WTC11 (cell line): Measurements from ENCODE around the gene GCAT. TPM values are rescaled to one million over a fixed set of nuclear protein-coding genes. Genes with fewer than 3 reads are reported as not detected.

Experiments used
- ATAC-seq: fragments of 200-7000 bp; cut with Tn5 transposase; 2 replicates; pipeline ENCODE4 v1.10.0; 2021; ENCODE audit warnings: mild to moderate bottlenecking, moderate library complexity
- CTCF ChIA-PET: fragments of 300-600 bp; sonication (Branson Sonifier 250); formaldehyde crosslinking; loops from one replicate; lab custom pipeline; 2021; ENCODE audit warnings: antibody characterized with exemption; lab: Charles Lee
- POLR2A ChIA-PET: fragments of 350-600 bp; sonication (Branson Sonifier 250); formaldehyde crosslinking; loops from one replicate; lab custom pipeline; 2021; ENCODE audit warnings: antibody characterized with exemption; lab: Charles Lee
- DNase-seq: peaks from one replicate; pipeline ENCODE4 v3.0.0; 2021; ENCODE audit warnings: low spot score
- H3K27ac Mint-ChIP-seq: 2 replicates; pipeline ENCODE4 v1.8.0; 2021; ENCODE audit warnings: mixed read lengths
- H3K27me3 Mint-ChIP-seq: 2 replicates; pipeline ENCODE4 v1.8.0; 2021; ENCODE audit warnings: low read depth, mild to moderate bottlenecking, moderate library complexity, mixed read lengths
- H3K36me3 Mint-ChIP-seq: 2 replicates; pipeline ENCODE4 v1.8.0; 2021; ENCODE audit warnings: mixed read lengths
- H3K4me1 Mint-ChIP-seq: 2 replicates; pipeline ENCODE4 v1.8.0; 2022; ENCODE audit warnings: mixed read lengths
- H3K4me3 Mint-ChIP-seq: 2 replicates; pipeline ENCODE4 v1.8.0; 2021; ENCODE audit warnings: mild to moderate bottlenecking, moderate library complexity, mixed read lengths
- H3K9me3 Mint-ChIP-seq: 2 replicates; pipeline ENCODE4 v1.8.0; 2021; ENCODE audit warnings: mixed read lengths
- ATF1 ChIP-seq: sonication (generic); formaldehyde crosslinking; IDR thresholded peaks from 2 replicates; pipeline ENCODE4 v1.8.1; 2023; ENCODE audit warnings: mild to moderate bottlenecking, moderate library complexity, missing genetic modification reagents
- CREB1 ChIP-seq: sonication (generic); formaldehyde crosslinking; IDR thresholded peaks from 2 replicates; pipeline ENCODE4 v1.8.0; 2023; ENCODE audit warnings: mild to moderate bottlenecking, missing genetic modification reagents
- FOXJ3 ChIP-seq: sonication (generic); formaldehyde crosslinking; IDR thresholded peaks from 2 replicates; pipeline ENCODE4 v1.9.0; 2021; ENCODE audit warnings: missing genetic modification reagents, mild to moderate bottlenecking, borderline replicate concordance
- FOXP1 ChIP-seq: sonication (generic); formaldehyde crosslinking; IDR thresholded peaks from 2 replicates; pipeline ENCODE4 v1.8.0; 2022; ENCODE audit warnings: missing genetic modification reagents, mild to moderate bottlenecking, moderate library complexity, borderline replicate concordance
- GABPB1 ChIP-seq: sonication (generic); formaldehyde crosslinking; IDR thresholded peaks from 2 replicates; pipeline ENCODE4 v1.8.1; 2023; ENCODE audit warnings: mild to moderate bottlenecking, missing genetic modification reagents
- MYBL2 ChIP-seq: sonication (generic); formaldehyde crosslinking; IDR thresholded peaks from 2 replicates; pipeline ENCODE4 v1.8.1; 2023; ENCODE audit warnings: mild to moderate bottlenecking, moderate library complexity, missing genetic modification reagents
- NFYB ChIP-seq: sonication (generic); formaldehyde crosslinking; conservative IDR thresholded peaks from 2 replicates; pipeline ENCODE4 v1.8.0; 2022; ENCODE audit warnings: low read depth, missing genetic modification reagents
- SMAD4 ChIP-seq: sonication (generic); formaldehyde crosslinking; IDR thresholded peaks from 2 replicates; pipeline ENCODE4 v1.8.0; 2022; ENCODE audit warnings: mild to moderate bottlenecking, missing genetic modification reagents
- ZBTB21 ChIP-seq: sonication (generic); formaldehyde crosslinking; IDR thresholded peaks from 2 replicates; pipeline ENCODE4 v1.8.1; 2023; ENCODE audit warnings: mild to moderate bottlenecking, missing genetic modification reagents, borderline replicate concordance
- ZNF138 ChIP-seq: sonication (generic); formaldehyde crosslinking; conservative IDR thresholded peaks from 2 replicates; pipeline ENCODE4 v1.8.1; 2022; ENCODE audit warnings: mild to moderate bottlenecking, moderate library complexity, missing genetic modification reagents
- ZNF423 ChIP-seq: fragments of 250-450 bp; sonication (Bioruptor Pico); IDR thresholded peaks from 2 replicates; pipeline ENCODE4 v2.1.2; 2022; ENCODE audit warnings: mild to moderate bottlenecking, moderate library complexity
- ZNF671 ChIP-seq: fragments of 250-450 bp; sonication (Bioruptor Pico); IDR thresholded peaks from 2 replicates; pipeline ENCODE4 v1.8.0; 2021; ENCODE audit warnings: mild to moderate bottlenecking
- total RNA-seq: library from RNA; stranded (reverse); gene quantifications from 3 replicates; pipeline ENCODE4 v1.2.3, GENCODE V29; 2021
- TF ChIP-seq, protein P1 (sequence below): sonication (generic); formaldehyde crosslinking; IDR thresholded peaks from 2 replicates; pipeline ENCODE4 v1.8.1; 2022; ENCODE audit warnings: mild to moderate bottlenecking, missing genetic modification reagents, moderate library complexity, borderline replicate concordance
- TF ChIP-seq, protein P2 (sequence below): sonication (generic); formaldehyde crosslinking; IDR thresholded peaks from 2 replicates; pipeline ENCODE4 v1.8.1; 2023; ENCODE audit warnings: mild to moderate bottlenecking, moderate library complexity, missing genetic modification reagents
- TF ChIP-seq, protein P3 (sequence below): sonication (generic); formaldehyde crosslinking; conservative IDR thresholded peaks from 2 replicates; pipeline ENCODE4 v1.8.1; 2022; ENCODE audit warnings: mild to moderate bottlenecking, missing genetic modification reagents
- TF ChIP-seq, protein P4 (sequence below): sonication (generic); formaldehyde crosslinking; IDR thresholded peaks from 2 replicates; pipeline ENCODE4 v1.8.0; 2022; ENCODE audit warnings: mild to moderate bottlenecking, missing genetic modification reagents
- TF ChIP-seq, protein P5 (sequence below): fragments of 250-450 bp; sonication (Bioruptor Pico); IDR thresholded peaks from 2 replicates; pipeline ENCODE4 v1.8.0; 2021; ENCODE audit warnings: mild to moderate bottlenecking
- TF ChIP-seq, protein P6 (sequence below): sonication (generic); formaldehyde crosslinking; IDR thresholded peaks from 2 replicates; pipeline ENCODE4 v1.8.1; 2023; ENCODE audit warnings: mild to moderate bottlenecking, missing genetic modification reagents, borderline replicate concordance

Gene GCAT
- total RNA-seq, 1 experiment from 2014 or later: 33.0 TPM

DNA sequence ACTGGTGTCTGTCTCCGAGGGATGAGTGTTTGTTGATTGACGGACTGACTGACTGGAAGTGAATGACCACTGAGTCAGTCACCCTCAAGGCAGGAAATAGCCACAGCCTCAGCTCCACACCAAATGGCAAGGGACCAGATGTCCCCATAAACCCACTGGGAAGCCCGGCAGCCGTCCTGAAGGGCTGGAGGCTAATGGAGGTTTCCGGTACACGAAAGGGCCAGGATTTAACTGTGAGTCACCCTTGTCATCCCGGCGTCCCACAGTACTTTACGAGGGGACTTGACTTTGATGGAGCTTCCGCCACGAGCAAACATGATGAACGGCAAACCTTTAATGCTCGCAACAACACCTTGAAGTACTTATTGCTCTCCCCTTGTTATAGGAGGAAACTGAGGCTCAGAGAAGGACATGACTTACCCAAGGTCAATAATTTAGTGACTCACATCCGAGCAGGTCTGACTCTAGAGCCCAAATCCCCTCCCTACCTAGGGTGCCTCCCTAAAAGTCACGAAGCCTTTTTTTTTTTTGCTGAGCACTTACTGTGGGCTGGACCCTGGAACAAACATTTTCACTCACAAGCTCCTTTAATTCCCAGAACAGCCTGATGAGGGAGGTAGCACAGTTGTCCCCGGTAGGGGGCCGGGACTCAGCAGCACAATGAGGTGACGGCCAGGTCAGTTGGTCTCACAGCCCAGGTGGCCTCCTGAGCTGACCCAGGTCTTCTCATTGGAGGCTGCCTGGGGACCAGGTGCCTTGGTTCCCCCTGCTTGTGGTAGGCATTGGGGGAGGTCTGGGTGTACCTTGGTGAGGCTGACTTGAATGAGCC lies 25.2 kb upstream of the GCAT start:
- Mint-ChIP-seq H3K27me3 (peaks cover 61% of the 10 kb centered on the region), H3K36me3 (peaks cover 4% of the 10 kb centered on the region), H3K4me1 (0 out of 2 replicates have a peak, but pooled peaks cover 9% of the 10 kb centered on the region), H3K9me3 (peaks cover 3% of the 10 kb centered on the region), H3K27ac (no peak overlapping the region), H3K4me3 (no peak overlapping the region)
- no peak for TF ChIP-seq FOXP1 (CRISPR knock-in tag)
- DNase-seq: no peak
- no peak for ATAC-seq
- ChIA-PET POLR2A (no interaction called here), CTCF (interaction anchor here (1.0 to 3.0 kb wide), 7 partner anchors 9 to 149 kb away, joined by 4 to 25 read pairs (median 11); partner anchors contain the start of gene GCAT)

DNA sequence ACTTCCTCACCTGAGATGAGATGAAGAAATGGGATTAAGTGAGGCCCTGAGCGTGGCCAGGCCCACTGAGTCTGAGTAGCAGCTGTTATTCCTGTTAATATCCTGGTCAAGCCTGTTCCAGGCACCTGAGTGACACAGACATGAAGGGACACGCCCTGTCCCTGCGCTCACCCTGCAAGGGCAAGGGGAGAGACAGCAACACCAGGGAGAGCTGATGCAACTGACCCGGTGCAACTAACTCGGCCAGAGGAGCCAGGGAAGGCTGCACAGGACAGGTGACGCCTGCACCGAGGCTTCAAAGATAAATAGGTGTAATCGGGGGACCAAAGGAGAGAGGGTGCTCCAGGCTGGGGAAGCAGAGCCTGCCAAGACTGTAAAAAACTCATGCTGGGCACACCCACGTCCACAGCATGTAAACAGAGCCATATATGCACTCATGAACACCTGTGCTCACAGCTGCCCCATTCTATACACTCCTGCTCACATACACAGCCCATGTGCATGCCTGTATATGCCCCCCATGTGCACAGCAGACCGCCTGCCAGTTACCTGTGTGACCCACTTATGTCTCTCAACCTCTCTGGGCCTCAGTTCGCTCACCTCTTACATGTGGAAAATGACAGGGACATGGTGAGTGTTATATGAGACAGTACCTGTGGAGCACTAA lies 22.8 kb upstream of the GCAT start:
- Mint-ChIP-seq H3K27ac (no peak overlapping the region), H3K27me3 (peaks cover 58% of the 10 kb centered on the region), H3K9me3 (peaks cover 3% of the 10 kb centered on the region), H3K4me3 (no peak overlapping the region), H3K36me3 (peaks cover 4% of the 10 kb centered on the region), H3K4me1 (0 out of 2 replicates have a peak, but pooled peaks cover 2% of the 10 kb centered on the region)
- ChIA-PET POLR2A (no interaction called here), CTCF (no interaction called here)
- ATAC-seq: no peak
- TF ChIP-seq, protein P1, sequence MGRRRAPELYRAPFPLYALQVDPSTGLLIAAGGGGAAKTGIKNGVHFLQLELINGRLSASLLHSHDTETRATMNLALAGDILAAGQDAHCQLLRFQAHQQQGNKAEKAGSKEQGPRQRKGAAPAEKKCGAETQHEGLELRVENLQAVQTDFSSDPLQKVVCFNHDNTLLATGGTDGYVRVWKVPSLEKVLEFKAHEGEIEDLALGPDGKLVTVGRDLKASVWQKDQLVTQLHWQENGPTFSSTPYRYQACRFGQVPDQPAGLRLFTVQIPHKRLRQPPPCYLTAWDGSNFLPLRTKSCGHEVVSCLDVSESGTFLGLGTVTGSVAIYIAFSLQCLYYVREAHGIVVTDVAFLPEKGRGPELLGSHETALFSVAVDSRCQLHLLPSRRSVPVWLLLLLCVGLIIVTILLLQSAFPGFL (CRISPR knock-in tag): no peak
- TF ChIP-seq, protein P2, sequence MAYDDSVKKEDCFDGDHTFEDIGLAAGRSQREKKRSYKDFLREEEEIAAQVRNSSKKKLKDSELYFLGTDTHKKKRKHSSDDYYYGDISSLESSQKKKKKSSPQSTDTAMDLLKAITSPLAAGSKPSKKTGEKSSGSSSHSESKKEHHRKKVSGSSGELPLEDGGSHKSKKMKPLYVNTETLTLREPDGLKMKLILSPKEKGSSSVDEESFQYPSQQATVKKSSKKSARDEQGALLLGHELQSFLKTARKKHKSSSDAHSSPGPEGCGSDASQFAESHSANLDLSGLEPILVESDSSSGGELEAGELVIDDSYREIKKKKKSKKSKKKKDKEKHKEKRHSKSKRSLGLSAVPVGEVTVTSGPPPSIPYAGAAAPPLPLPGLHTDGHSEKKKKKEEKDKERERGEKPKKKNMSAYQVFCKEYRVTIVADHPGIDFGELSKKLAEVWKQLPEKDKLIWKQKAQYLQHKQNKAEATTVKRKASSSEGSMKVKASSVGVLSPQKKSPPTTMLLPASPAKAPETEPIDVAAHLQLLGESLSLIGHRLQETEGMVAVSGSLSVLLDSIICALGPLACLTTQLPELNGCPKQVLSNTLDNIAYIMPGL (CRISPR knock-in tag): no peak
- TF ChIP-seq ZBTB21 (CRISPR knock-in tag) (no peak), GABPB1 (CRISPR knock-in tag) (peak; percentile 99)
- DNase-seq: no peak

DNA sequence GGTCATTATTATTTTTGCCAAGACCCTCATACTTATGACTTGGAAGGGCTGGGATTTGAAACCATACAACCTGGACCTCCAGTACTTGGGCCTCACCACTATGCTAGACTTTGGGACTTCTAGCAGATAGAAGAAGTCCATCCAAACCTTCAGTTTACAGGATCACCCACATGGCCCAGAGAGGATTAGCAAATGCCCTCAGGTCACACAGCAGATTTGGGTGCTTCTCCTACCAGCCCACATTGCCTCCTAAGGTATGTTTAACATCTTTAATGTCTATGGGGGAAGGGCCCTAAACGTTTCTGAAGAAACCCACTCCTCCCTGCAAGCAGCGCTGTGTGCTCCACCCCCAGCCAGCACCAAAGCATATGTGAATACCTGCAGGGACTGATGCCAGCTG lies 17.5 kb upstream of the GCAT start:
- Mint-ChIP-seq H3K4me1 (no peaks in the 10 kb centered on the region), H3K9me3 (peaks cover 3% of the 10 kb centered on the region), H3K4me3 (no peak overlapping the region), H3K27me3 (peaks cover 48% of the 10 kb centered on the region), H3K27ac (no peak overlapping the region), H3K36me3 (peaks cover 4% of the 10 kb centered on the region)
- DNase-seq (no peak), ATAC-seq (no peak)
- ChIA-PET POLR2A (no interaction called here), CTCF (no interaction called here)
- TF ChIP-seq, protein P3, sequence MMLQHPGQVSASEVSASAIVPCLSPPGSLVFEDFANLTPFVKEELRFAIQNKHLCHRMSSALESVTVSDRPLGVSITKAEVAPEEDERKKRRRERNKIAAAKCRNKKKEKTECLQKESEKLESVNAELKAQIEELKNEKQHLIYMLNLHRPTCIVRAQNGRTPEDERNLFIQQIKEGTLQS (CRISPR knock-in tag): no peak
- TF ChIP-seq, protein P4, sequence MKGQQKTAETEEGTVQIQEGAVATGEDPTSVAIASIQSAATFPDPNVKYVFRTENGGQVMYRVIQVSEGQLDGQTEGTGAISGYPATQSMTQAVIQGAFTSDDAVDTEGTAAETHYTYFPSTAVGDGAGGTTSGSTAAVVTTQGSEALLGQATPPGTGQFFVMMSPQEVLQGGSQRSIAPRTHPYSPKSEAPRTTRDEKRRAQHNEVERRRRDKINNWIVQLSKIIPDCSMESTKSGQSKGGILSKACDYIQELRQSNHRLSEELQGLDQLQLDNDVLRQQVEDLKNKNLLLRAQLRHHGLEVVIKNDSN (CRISPR knock-in tag): no peak
- TF ChIP-seq, protein P5, sequence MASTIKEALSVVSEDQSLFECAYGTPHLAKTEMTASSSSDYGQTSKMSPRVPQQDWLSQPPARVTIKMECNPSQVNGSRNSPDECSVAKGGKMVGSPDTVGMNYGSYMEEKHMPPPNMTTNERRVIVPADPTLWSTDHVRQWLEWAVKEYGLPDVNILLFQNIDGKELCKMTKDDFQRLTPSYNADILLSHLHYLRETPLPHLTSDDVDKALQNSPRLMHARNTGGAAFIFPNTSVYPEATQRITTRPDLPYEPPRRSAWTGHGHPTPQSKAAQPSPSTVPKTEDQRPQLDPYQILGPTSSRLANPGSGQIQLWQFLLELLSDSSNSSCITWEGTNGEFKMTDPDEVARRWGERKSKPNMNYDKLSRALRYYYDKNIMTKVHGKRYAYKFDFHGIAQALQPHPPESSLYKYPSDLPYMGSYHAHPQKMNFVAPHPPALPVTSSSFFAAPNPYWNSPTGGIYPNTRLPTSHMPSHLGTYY (CRISPR knock-in tag): no peak
- no peak for TF ChIP-seq NFYB (CRISPR knock-in tag)
- no peak for TF ChIP-seq ZNF423 (CRISPR knock-in tag)
- TF ChIP-seq, protein P6, sequence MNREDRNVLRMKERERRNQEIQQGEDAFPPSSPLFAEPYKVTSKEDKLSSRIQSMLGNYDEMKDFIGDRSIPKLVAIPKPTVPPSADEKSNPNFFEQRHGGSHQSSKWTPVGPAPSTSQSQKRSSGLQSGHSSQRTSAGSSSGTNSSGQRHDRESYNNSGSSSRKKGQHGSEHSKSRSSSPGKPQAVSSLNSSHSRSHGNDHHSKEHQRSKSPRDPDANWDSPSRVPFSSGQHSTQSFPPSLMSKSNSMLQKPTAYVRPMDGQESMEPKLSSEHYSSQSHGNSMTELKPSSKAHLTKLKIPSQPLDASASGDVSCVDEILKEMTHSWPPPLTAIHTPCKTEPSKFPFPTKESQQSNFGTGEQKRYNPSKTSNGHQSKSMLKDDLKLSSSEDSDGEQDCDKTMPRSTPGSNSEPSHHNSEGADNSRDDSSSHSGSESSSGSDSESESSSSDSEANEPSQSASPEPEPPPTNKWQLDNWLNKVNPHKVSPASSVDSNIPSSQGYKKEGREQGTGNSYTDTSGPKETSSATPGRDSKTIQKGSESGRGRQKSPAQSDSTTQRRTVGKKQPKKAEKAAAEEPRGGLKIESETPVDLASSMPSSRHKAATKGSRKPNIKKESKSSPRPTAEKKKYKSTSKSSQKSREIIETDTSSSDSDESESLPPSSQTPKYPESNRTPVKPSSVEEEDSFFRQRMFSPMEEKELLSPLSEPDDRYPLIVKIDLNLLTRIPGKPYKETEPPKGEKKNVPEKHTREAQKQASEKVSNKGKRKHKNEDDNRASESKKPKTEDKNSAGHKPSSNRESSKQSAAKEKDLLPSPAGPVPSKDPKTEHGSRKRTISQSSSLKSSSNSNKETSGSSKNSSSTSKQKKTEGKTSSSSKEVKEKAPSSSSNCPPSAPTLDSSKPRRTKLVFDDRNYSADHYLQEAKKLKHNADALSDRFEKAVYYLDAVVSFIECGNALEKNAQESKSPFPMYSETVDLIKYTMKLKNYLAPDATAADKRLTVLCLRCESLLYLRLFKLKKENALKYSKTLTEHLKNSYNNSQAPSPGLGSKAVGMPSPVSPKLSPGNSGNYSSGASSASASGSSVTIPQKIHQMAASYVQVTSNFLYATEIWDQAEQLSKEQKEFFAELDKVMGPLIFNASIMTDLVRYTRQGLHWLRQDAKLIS (CRISPR knock-in tag): no peak
- TF ChIP-seq SMAD4 (CRISPR knock-in tag): no peak
- no peak for TF ChIP-seq MYBL2
- no peak for TF ChIP-seq ATF1
- no peak for TF ChIP-seq ZNF138
- no peak for TF ChIP-seq ZNF671 (CRISPR knock-in tag)
- TF ChIP-seq FOXJ3 (CRISPR knock-in tag): no peak
- TF ChIP-seq CREB1 (CRISPR knock-in tag): no peak
